ENCODE measurements around the gene CLEC19A.

CLEC19A gene

DNA sequence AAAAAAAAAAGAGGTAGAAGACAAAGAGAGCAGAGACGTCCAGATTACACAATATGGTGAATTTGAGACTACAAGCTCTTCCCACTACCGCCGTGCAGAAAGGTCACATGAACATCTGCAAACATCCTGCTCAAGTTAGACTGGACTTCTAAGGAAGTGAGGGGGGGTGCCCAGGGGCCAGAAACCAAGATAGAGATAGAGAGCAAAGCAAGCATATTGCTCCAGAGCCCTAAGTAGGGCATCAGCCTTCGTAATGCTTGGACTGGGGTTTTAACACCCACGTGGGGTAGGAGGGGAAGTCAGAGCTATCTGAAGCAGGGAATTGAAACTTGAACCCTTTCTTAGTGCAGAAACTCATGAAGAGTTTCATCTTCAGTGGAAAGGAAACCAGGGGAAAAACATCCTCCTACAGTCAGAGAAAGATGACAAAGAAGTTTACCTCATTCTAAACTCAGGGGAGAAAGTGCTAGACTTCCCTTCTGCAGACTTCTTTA is 8.7 kb downstream of the CLEC19A start:
- no peaks in the 10 kb centered on the region for H4K20me1 ChIP-seq (ENCODE audit: low read depth, low read length)
- H3K36me3 ChIP-seq (ENCODE audit: low read length): no peaks in the 10 kb centered on the region
- no peak overlapping the region for H2AFZ ChIP-seq (ENCODE audit: low read depth, low read length, severe bottlenecking)
- no peaks in the 10 kb centered on the region for H3K9me2 ChIP-seq (replicated peaks; ENCODE audit: insufficient read depth, low read length)
- no peak overlapping the region for H3K4me3 ChIP-seq (ENCODE audit: insufficient read depth, low read length, poor library complexity, severe bottlenecking)
- H3K79me2 ChIP-seq (ENCODE audit: insufficient read depth, low read length): no peaks in the 10 kb centered on the region
- H3K4me2 ChIP-seq (ENCODE audit: low read depth, low read length, poor library complexity, severe bottlenecking): no peak overlapping the region
- H3F3A ChIP-seq (ENCODE audit: insufficient read depth): no peaks in the 10 kb centered on the region
- no peak for TF ChIP-seq EZH2phosphoT487 (conservative IDR thresholded peaks at IDR 0.05; ENCODE audit: low read length)
- TF ChIP-seq, protein P1, sequence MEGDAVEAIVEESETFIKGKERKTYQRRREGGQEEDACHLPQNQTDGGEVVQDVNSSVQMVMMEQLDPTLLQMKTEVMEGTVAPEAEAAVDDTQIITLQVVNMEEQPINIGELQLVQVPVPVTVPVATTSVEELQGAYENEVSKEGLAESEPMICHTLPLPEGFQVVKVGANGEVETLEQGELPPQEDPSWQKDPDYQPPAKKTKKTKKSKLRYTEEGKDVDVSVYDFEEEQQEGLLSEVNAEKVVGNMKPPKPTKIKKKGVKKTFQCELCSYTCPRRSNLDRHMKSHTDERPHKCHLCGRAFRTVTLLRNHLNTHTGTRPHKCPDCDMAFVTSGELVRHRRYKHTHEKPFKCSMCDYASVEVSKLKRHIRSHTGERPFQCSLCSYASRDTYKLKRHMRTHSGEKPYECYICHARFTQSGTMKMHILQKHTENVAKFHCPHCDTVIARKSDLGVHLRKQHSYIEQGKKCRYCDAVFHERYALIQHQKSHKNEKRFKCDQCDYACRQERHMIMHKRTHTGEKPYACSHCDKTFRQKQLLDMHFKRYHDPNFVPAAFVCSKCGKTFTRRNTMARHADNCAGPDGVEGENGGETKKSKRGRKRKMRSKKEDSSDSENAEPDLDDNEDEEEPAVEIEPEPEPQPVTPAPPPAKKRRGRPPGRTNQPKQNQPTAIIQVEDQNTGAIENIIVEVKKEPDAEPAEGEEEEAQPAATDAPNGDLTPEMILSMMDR (IDR thresholded peaks at IDR 0.05; ENCODE audit: insufficient read depth, low read length, poor library complexity, severe bottlenecking): no peak
- H3K27me3 ChIP-seq (ENCODE audit: low read length): no peaks in the 10 kb centered on the region
- no peak overlapping the region for H3K27ac ChIP-seq (ENCODE audit: low read depth, low read length)
- H3K9me3 ChIP-seq (ENCODE audit: insufficient read depth, low read length): no peaks in the 10 kb centered on the region
- no peak overlapping the region for H3K9ac ChIP-seq (ENCODE audit: low read length)

DNA sequence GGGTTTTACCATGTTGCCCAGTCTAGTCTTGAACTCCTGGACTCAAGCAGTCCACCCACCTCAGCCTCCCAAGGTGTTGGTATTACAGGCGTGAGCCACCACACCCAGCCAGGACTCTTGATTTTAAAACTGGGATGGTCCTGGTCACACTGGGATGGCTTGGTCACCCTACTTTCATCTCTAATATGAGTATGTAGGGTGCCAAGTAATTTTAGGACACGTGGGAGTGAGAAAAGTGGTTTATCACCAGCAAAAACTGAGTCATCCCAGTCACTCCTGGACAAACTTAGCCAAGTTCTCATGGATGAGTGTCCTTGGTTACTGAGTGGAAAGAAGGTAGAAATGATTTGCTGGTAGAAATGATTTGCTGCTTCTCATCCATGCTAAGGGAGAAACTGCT is 9.9 kb downstream of the CLEC19A start:
- Histone ChIP-seq H3K79me2 (ENCODE audit: insufficient read depth, low read length) (no peaks in the 10 kb centered on the region), H3K4me2 (ENCODE audit: low read depth, low read length, poor library complexity, severe bottlenecking) (no peak overlapping the region), H3K9ac (ENCODE audit: low read length) (no peak overlapping the region), H3F3A (ENCODE audit: insufficient read depth) (no peaks in the 10 kb centered on the region), H3K9me3 (ENCODE audit: insufficient read depth, low read length) (no peaks in the 10 kb centered on the region), H2AFZ (ENCODE audit: low read depth, low read length, severe bottlenecking) (no peak overlapping the region), H3K36me3 (ENCODE audit: low read length) (no peaks in the 10 kb centered on the region), H3K4me3 (ENCODE audit: insufficient read depth, low read length, poor library complexity, severe bottlenecking) (no peak overlapping the region), H3K27ac (ENCODE audit: low read depth, low read length) (no peak overlapping the region), H3K9me2 (replicated peaks; ENCODE audit: insufficient read depth, low read length) (no peaks in the 10 kb centered on the region), H3K27me3 (ENCODE audit: low read length) (no peaks in the 10 kb centered on the region), H4K20me1 (ENCODE audit: low read depth, low read length) (no peaks in the 10 kb centered on the region)
- TF ChIP-seq, protein P1 (IDR thresholded peaks at IDR 0.05; ENCODE audit: insufficient read depth, low read length, poor library complexity, severe bottlenecking): no peak
- no peak for TF ChIP-seq EZH2phosphoT487 (conservative IDR thresholded peaks at IDR 0.05; ENCODE audit: low read length)

DNA sequence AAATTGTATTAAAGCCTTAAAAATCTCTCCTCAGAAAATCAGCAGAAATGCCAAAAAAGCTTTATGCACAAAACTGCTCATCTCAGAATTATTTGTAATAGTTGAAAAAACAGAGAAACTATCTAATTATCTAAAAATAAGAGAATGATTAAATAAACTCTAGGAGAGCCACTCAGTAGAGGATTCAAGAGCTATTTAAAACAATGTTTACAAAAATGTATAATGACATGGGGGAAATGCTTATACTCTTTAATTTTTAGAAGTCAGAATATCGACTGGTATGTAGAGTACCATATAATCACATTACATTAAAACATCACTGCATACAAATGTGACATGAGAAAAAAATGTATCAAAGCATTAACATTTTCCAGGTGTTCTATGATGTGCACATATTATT is 11.9 kb downstream of the CLEC19A start:
- no peak overlapping the region for H3K4me2 ChIP-seq (ENCODE audit: low read depth, low read length, poor library complexity, severe bottlenecking)

More for the DNA sequence above, 11.9 kb downstream of the CLEC19A start:
- Histone ChIP-seq H3K4me3 (ENCODE audit: insufficient read depth, low read length, poor library complexity, severe bottlenecking) (no peak overlapping the region), H3K9ac (ENCODE audit: low read length) (no peak overlapping the region), H2AFZ (ENCODE audit: low read depth, low read length, severe bottlenecking) (no peak overlapping the region), H3F3A (ENCODE audit: insufficient read depth) (no peaks in the 10 kb centered on the region), H3K9me3 (ENCODE audit: insufficient read depth, low read length) (no peaks in the 10 kb centered on the region), H3K9me2 (replicated peaks; ENCODE audit: insufficient read depth, low read length) (no peaks in the 10 kb centered on the region), H3K79me2 (ENCODE audit: insufficient read depth, low read length) (no peaks in the 10 kb centered on the region), H4K20me1 (ENCODE audit: low read depth, low read length) (no peaks in the 10 kb centered on the region), H3K36me3 (ENCODE audit: low read length) (no peaks in the 10 kb centered on the region), H3K27me3 (ENCODE audit: low read length) (no peaks in the 10 kb centered on the region), H3K27ac (ENCODE audit: low read depth, low read length) (no peak overlapping the region)
- no peak for TF ChIP-seq EZH2phosphoT487 (conservative IDR thresholded peaks at IDR 0.05; ENCODE audit: low read length)
- TF ChIP-seq, protein P1 (IDR thresholded peaks at IDR 0.05; ENCODE audit: insufficient read depth, low read length, poor library complexity, severe bottlenecking): no peak
